Fibroblast of lung (primary cell): Measurements from ENCODE around the gene STARD9. TPM values are rescaled to one million over a fixed set of nuclear protein-coding genes. Genes with fewer than 3 reads are reported as not detected.

Experiments used
- DNase-seq, 2 donors: peaks; one replicate each; pipeline versions ENCODE4 v3.0.0 to v3.0.0-alpha.2; 2010; ENCODE audit warnings: low read depth in 2 of 2
- H2AFZ ChIP-seq: 2 replicates; pipeline ENCODE4 v1.5.1; 2012; ENCODE audit warnings: low read length, control low read depth, inconsistent platforms
- H3K27ac ChIP-seq: 2 replicates; pipeline ENCODE4 v1.5.1; 2011; ENCODE audit warnings: low read length, control low read depth; ENCODE audit not compliant: insufficient read depth
- H3K27me3 ChIP-seq: 2 replicates; pipeline ENCODE4 v1.5.1; 2011; ENCODE audit warnings: mild to moderate bottlenecking, low read length; ENCODE audit not compliant: control insufficient read depth, insufficient read depth
- H3K36me3 ChIP-seq: 2 replicates; pipeline ENCODE4 v1.5.1; 2011; ENCODE audit warnings: low read length; ENCODE audit not compliant: control insufficient read depth, insufficient read depth
- H3K4me1 ChIP-seq: 2 replicates; pipeline ENCODE4 v1.5.1; 2011; ENCODE audit warnings: low read length; ENCODE audit not compliant: control insufficient read depth, insufficient read depth; ENCODE audit errors: extremely low read depth
- H3K4me2 ChIP-seq: 2 replicates; pipeline ENCODE4 v1.5.1; 2011; ENCODE audit warnings: low read length, control low read depth; ENCODE audit not compliant: insufficient read depth; ENCODE audit errors: extremely low read depth
- H3K4me3 ChIP-seq, 4 experiments: fragments of 200-600 bp in 1 of 4; sonication (generic) in 1 of 4; replicated peaks in 1 of 4; 2 replicates each; pipeline ENCODE4 v1.5.1; 2011 to 2016; ENCODE audit warnings: low read length in 4 of 4, low read depth in 3 of 4, mild to moderate bottlenecking in 3 of 4, control low read depth in 2 of 4, inconsistent platforms in 1 of 4, mixed read lengths in 1 of 4; ENCODE audit not compliant: insufficient read depth in 1 of 4; ENCODE audit errors: control extremely low read depth in 1 of 4
- H3K79me2 ChIP-seq: 2 replicates; pipeline ENCODE4 v1.5.1; 2012; ENCODE audit warnings: mild to moderate bottlenecking, low read length, inconsistent platforms; ENCODE audit not compliant: control insufficient read depth, insufficient read depth
- H3K9ac ChIP-seq: 2 replicates; pipeline ENCODE4 v1.5.1; 2011; ENCODE audit warnings: mild to moderate bottlenecking, low read length, control low read depth; ENCODE audit not compliant: insufficient read depth
- H3K9me3 ChIP-seq: 2 replicates; pipeline ENCODE4 v1.5.1; 2012; ENCODE audit warnings: low read depth, low read length; ENCODE audit not compliant: control insufficient read depth, insufficient read depth
- H4K20me1 ChIP-seq: 2 replicates; pipeline ENCODE4 v1.5.1; 2011; ENCODE audit warnings: low read length; ENCODE audit not compliant: control insufficient read depth, insufficient read depth; ENCODE audit errors: extremely low read depth
- EZH2 ChIP-seq: IDR thresholded peaks from 2 replicates; pipeline ENCODE4 v1.5.1; 2012; ENCODE audit warnings: low read length, control low read depth, mild to moderate bottlenecking; ENCODE audit errors: missing control alignments
- polyA plus RNA-seq, 2 donors: library from polyadenylated mRNA; depleted of rRNA in 1 of 2; stranded (reverse) in 1 of 2; unstranded in 1 of 2; fragments of >200 nt; gene quantifications; 2 replicates each; pipeline ENCODE4 v1.2.1, GENCODE V29; 2011 to 2012; ENCODE audit warnings: missing spikeins in 1 of 2
- total RNA-seq: library from RNA; depleted of rRNA; stranded (reverse); fragments of >200 nt; gene quantifications from 2 replicates; pipeline ENCODE4 v1.2.1, GENCODE V29; 2014
- TF ChIP-seq, protein P1 (sequence below), 2 donors: IDR thresholded peaks in 1 of 2; conservative IDR thresholded peaks in 1 of 2; 1 replicate in 1 of 2; 2 replicates in 1 of 2; pipeline ENCODE4 v1.5.1; 2011 to 2012; ENCODE audit warnings: low read length in 2 of 2, control low read depth in 1 of 2, inconsistent platforms in 1 of 2, low read depth in 1 of 2, mild to moderate bottlenecking in 1 of 2

The STARD9 gene
- total and polyA plus RNA-seq, 2 donors (not counting 1 experiment from before 2014, with no cell fraction given), result 2.5 to 8.3 TPM

DNA sequence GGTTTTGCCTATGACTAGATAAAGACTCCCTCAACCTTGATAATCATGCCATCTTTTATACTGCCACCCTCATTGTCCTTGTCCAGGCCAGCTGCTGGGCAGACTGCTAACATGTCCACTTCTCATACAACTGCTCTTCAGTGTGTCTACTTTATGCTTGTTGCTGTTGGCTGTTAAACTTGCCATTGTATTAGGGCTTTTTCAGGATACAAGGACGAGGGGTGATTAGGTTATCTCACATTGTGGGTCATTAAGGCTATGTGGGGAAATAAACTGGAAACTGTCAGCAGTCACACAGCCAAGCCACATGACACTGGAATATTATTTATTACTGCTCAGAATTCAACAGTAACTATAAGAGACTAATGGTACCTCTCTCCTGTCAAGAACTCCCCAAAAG, 36.1 kb downstream of the STARD9 start:
- Histone ChIP-seq H4K20me1 (no peaks in the 10 kb centered on the region), H3K27me3 (no peaks in the 10 kb centered on the region), H3K4me2 (no peak overlapping the region), H3K9me3 (no peaks in the 10 kb centered on the region), H3K79me2 (no peaks in the 10 kb centered on the region), H3K36me3 (no peaks in the 10 kb centered on the region), H3K9ac (no peak overlapping the region), H3K4me1 (no peaks in the 10 kb centered on the region), H3K4me3 (no peak overlapping the region), H2AFZ (no peak overlapping the region), H3K27ac (no peak overlapping the region)
- DNase-seq, result no peak
- TF ChIP-seq, protein P1, sequence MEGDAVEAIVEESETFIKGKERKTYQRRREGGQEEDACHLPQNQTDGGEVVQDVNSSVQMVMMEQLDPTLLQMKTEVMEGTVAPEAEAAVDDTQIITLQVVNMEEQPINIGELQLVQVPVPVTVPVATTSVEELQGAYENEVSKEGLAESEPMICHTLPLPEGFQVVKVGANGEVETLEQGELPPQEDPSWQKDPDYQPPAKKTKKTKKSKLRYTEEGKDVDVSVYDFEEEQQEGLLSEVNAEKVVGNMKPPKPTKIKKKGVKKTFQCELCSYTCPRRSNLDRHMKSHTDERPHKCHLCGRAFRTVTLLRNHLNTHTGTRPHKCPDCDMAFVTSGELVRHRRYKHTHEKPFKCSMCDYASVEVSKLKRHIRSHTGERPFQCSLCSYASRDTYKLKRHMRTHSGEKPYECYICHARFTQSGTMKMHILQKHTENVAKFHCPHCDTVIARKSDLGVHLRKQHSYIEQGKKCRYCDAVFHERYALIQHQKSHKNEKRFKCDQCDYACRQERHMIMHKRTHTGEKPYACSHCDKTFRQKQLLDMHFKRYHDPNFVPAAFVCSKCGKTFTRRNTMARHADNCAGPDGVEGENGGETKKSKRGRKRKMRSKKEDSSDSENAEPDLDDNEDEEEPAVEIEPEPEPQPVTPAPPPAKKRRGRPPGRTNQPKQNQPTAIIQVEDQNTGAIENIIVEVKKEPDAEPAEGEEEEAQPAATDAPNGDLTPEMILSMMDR (conservative IDR thresholded peaks at IDR 0.05 in 1 of 2, IDR thresholded peaks at IDR 0.05 in 1 of 2; ENCODE audit: low read depth in 1 of 2, low read length in 2 of 2), result no peak
- TF ChIP-seq EZH2, result no peak

DNA sequence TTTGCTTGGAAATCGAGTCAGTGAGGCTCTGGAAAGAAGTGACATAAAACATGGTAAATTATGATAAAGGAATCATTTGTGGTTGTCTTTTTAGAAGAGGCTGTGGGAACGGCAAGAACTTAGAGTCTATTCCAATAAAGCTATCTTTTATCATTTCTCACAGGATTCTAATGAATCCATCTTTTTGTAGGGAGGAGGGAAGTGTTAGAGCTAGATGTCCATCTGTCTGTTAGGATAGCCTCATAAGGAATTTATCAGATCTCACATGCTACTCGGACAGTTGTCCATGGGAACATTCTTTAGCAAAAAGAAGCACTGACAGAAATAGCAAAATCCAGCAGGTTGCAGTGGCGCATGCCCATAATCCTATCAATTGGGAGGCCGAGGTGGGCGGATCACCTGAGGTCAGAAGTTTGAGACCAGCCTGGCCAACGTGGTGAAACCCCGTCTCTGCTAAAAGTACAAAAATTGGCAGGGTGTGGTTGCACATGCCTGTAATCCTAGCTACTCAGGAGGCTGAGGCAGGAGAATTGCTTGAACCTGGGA, 37.0 kb downstream of the STARD9 start:
- Histone ChIP-seq H2AFZ (no peak overlapping the region), H3K9ac (no peak overlapping the region), H3K9me3 (no peaks in the 10 kb centered on the region), H3K79me2 (no peaks in the 10 kb centered on the region), H3K4me2 (no peak overlapping the region), H4K20me1 (no peaks in the 10 kb centered on the region), H3K27ac (no peak overlapping the region), H3K4me1 (no peaks in the 10 kb centered on the region), H3K36me3 (no peaks in the 10 kb centered on the region), H3K27me3 (no peaks in the 10 kb centered on the region), H3K4me3 (no peak overlapping the region)
- DNase-seq, result no peak
- no peak for TF ChIP-seq EZH2
- TF ChIP-seq, protein P1 (conservative IDR thresholded peaks at IDR 0.05 in 1 of 2, IDR thresholded peaks at IDR 0.05 in 1 of 2; ENCODE audit: low read depth in 1 of 2, low read length in 2 of 2), result no peak

DNA sequence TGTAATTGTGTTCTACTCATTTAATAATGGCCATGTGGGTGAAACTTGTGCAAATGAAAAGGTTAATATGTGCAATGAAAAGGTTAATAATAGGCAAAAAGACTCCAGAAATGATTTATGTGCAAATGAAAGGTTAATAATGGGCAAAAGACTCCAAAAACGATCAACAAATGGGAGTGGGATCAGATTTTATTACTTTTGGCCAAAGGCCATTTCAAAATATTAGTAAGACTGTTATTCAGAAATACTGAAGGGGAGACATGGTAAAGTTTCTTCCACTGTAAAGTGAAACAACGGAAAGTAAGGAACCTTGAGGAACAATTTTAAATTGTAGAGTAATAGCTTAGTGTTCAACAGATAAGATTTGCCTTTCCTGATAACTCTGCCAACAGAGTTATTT, 40.7 kb downstream of the STARD9 start:
- H3K36me3 ChIP-seq, result no peaks in the 10 kb centered on the region

More for the DNA sequence above, 40.7 kb downstream of the STARD9 start:
- H3K4me1 ChIP-seq, result no peaks in the 10 kb centered on the region
- no peaks in the 10 kb centered on the region for H3K27me3 ChIP-seq
- H2AFZ ChIP-seq, result no peak overlapping the region
- H3K27ac ChIP-seq, result no peak overlapping the region
- no peaks in the 10 kb centered on the region for H4K20me1 ChIP-seq
- no peaks in the 10 kb centered on the region for H3K9me3 ChIP-seq
- H3K4me3 ChIP-seq, result no peak overlapping the region
- no peak for DNase-seq
- TF ChIP-seq EZH2, result no peak
- TF ChIP-seq, protein P1 (conservative IDR thresholded peaks at IDR 0.05 in 1 of 2, IDR thresholded peaks at IDR 0.05 in 1 of 2; ENCODE audit: low read depth in 1 of 2, low read length in 2 of 2), result no peak
- no peak overlapping the region for H3K9ac ChIP-seq
- no peaks in the 10 kb centered on the region for H3K79me2 ChIP-seq
- H3K4me2 ChIP-seq, result no peak overlapping the region
